GM12872 (cell line): ENCODE data around the gene MYO15A.

Experiments
- CTCF ChIP-seq: IDR thresholded peaks from 3 replicates; pipeline ENCODE4 v1.5.1; 2011; ENCODE audit warnings: low read depth, mild to moderate bottlenecking, low read length, moderate library complexity; ENCODE audit not compliant: insufficient read depth

MYO15A gene

GRCh38 chr17:18070861-18071340 is 37.7 kb upstream of the MYO15A start:
- TF ChIP-seq CTCF: no peak

- no peak for TF ChIP-seq CTCF
These were observed 36.8 kb upstream of the MYO15A start for GRCh38 chr17:18071751-18072150.

- no peak for TF ChIP-seq CTCF
These were observed 33.8 kb upstream of the MYO15A start for GRCh38 chr17:18074566-18075272.

- no peak for TF ChIP-seq CTCF
These were observed 31.6 kb upstream of the MYO15A start for GRCh38 chr17:18076936-18077335.

- no peak for TF ChIP-seq CTCF
These were observed 29.0 kb upstream of the MYO15A start for GRCh38 chr17:18079543-18079942.

- TF ChIP-seq CTCF: no peak
These were observed 24.3 kb upstream of the MYO15A start for GRCh38 chr17:18084256-18084655.

- TF ChIP-seq CTCF: no peak
These were observed 20.7 kb upstream of the MYO15A start, which contains the start of gene DRG2 for GRCh38 chr17:18087610-18088491. TSS of gene DRG2 (plus strand) at chr17:18087948. CDS start at chr17:18088024, 76 bp downstream.
